HepG2 (cell line): Measurements from ENCODE around the gene COX4I2. TPM values are rescaled to one million over a fixed set of nuclear protein-coding genes. Genes with fewer than 3 reads are reported as not detected.

ENCODE experiments used
- ARNTL ChIP-seq: sonication (generic); formaldehyde crosslinking; IDR thresholded peaks from 2 replicates; pipeline ENCODE4 v1.4.0; 2020; ENCODE audit warnings: mild to moderate bottlenecking, missing genetic modification reagents
- CHCHD3 ChIP-seq: sonication (generic); formaldehyde crosslinking; IDR thresholded peaks from 2 replicates; pipeline ENCODE4 v1.8.0; 2022; ENCODE audit warnings: mild to moderate bottlenecking, missing genetic modification reagents, moderate library complexity
- DMAP1 ChIP-seq: IDR thresholded peaks from 2 replicates; pipeline ENCODE4 v1.6.1; 2016
- FIP1L1 ChIP-seq: fragments of 200-400 bp; formaldehyde crosslinking; IDR thresholded peaks from 2 replicates; pipeline ENCODE4 v1.6.1; 2018; ENCODE audit warnings: low read depth, mild to moderate bottlenecking, low read length, moderate library complexity, borderline replicate concordance; ENCODE audit not compliant: insufficient read depth
- MATR3 ChIP-seq: sonication (generic); formaldehyde crosslinking; IDR thresholded peaks from 2 replicates; pipeline ENCODE4 v1.4.0; 2020; ENCODE audit warnings: missing genetic modification reagents
- POGZ ChIP-seq: sonication (generic); formaldehyde crosslinking; IDR thresholded peaks from 2 replicates; pipeline ENCODE4 v1.4.0; 2020; ENCODE audit warnings: mild to moderate bottlenecking, missing genetic modification reagents
- POLR2AphosphoS5 ChIP-seq: IDR thresholded peaks from 2 replicates; pipeline ENCODE4 v1.6.1; 2012; ENCODE audit warnings: low read depth, low read length
- SMYD3 ChIP-seq: sonication (generic); formaldehyde crosslinking; IDR thresholded peaks from 2 replicates; pipeline ENCODE4 v1.8.1; 2023; ENCODE audit warnings: mild to moderate bottlenecking, missing genetic modification reagents
- TEAD2 ChIP-seq: sonication (generic); formaldehyde crosslinking; IDR thresholded peaks from 2 replicates; pipeline ENCODE4 v1.9.0; 2021; ENCODE audit warnings: missing genetic modification reagents
- TP53 ChIP-seq: sonication (generic); formaldehyde crosslinking; conservative IDR thresholded peaks from 2 replicates; pipeline ENCODE4 v1.4.0; 2020; ENCODE audit warnings: missing genetic modification reagents
- ZNF12 ChIP-seq: sonication (generic); formaldehyde crosslinking; IDR thresholded peaks from 2 replicates; pipeline ENCODE4 v1.5.0; 2020; ENCODE audit warnings: missing genetic modification reagents
- ZNF546 ChIP-seq: sonication (generic); formaldehyde crosslinking; conservative IDR thresholded peaks from 2 replicates; pipeline ENCODE4 v1.8.1; 2023; ENCODE audit warnings: mild to moderate bottlenecking, missing genetic modification reagents
- ZNF558 ChIP-seq: sonication (generic); formaldehyde crosslinking; IDR thresholded peaks from 2 replicates; pipeline ENCODE4 v1.9.0; 2022; ENCODE audit warnings: mild to moderate bottlenecking, missing genetic modification reagents, borderline replicate concordance
- ZNF564 ChIP-seq: sonication (generic); formaldehyde crosslinking; IDR thresholded peaks from 2 replicates; pipeline ENCODE4 v1.8.1; 2023; ENCODE audit warnings: mild to moderate bottlenecking, missing genetic modification reagents
- ZNF772 ChIP-seq: sonication (generic); formaldehyde crosslinking; IDR thresholded peaks from 2 replicates; pipeline ENCODE4 v1.5.0; 2020; ENCODE audit warnings: mild to moderate bottlenecking, missing genetic modification reagents
- ZSCAN30 ChIP-seq: sonication (generic); formaldehyde crosslinking; IDR thresholded peaks from 2 replicates; pipeline ENCODE4 v1.5.0; 2020; ENCODE audit warnings: mild to moderate bottlenecking, missing genetic modification reagents
- polyA plus RNA-seq, 8 experiments: library from polyadenylated mRNA; depleted of rRNA in 3 of 8; stranded (reverse) in 7 of 8; unstranded in 1 of 8; fragments of >200 nt; fragmentation: Illumina TruSeq in 4 of 8; extraction: Trizol in 4 of 8; gene quantifications; 2 replicates each; pipeline versions ENCODE4 v1.2.1 to v1.2.3, GENCODE V29; 2011 to 2016; ENCODE audit warnings: low read depth in 4 of 8, missing spikeins in 1 of 8, mixed read lengths in 1 of 8; ENCODE audit not compliant: insufficient read depth in 1 of 8
- total RNA-seq, 5 experiments: library from RNA; depleted of rRNA; stranded (reverse); fragments of >200 nt; fragmentation: Illumina TruSeq; extraction: Trizol; gene quantifications; 2 replicates each; pipeline ENCODE4 v1.2.3, GENCODE V29; 2016; ENCODE audit warnings: low read depth in 1 of 5
- TF ChIP-seq, protein P1 (sequence below): sonication (generic); formaldehyde crosslinking; IDR thresholded peaks from 2 replicates; pipeline ENCODE4 v1.4.0; 2020; ENCODE audit warnings: missing genetic modification reagents; ENCODE audit errors: not compliant biosample characterization
- TF ChIP-seq, protein P2 (sequence below): sonication (generic); formaldehyde crosslinking; IDR thresholded peaks from 2 replicates; pipeline ENCODE4 v1.8.1; 2023; ENCODE audit warnings: missing genetic modification reagents, inconsistent platforms, borderline replicate concordance
- TF ChIP-seq, protein P3 (sequence below): sonication (generic); formaldehyde crosslinking; IDR thresholded peaks from 2 replicates; pipeline ENCODE4 v1.4.0; 2020; ENCODE audit warnings: mild to moderate bottlenecking, missing genetic modification reagents
- TF ChIP-seq, protein P4 (sequence below): sonication (generic); formaldehyde crosslinking; IDR thresholded peaks from 2 replicates; pipeline ENCODE4 v1.5.0; 2020; ENCODE audit warnings: mild to moderate bottlenecking, missing genetic modification reagents
- TF ChIP-seq, protein P5 (sequence below): sonication (generic); formaldehyde crosslinking; IDR thresholded peaks from 2 replicates; pipeline ENCODE4 v1.8.0; 2022; ENCODE audit warnings: missing genetic modification reagents, mild to moderate bottlenecking, moderate library complexity, borderline replicate concordance

The COX4I2 gene
- total and polyA plus RNA-seq, 2 of the 13 experiments (the other 11 are each of a cell fraction or from before 2014, with no cell fraction given): 1.1 TPM; not detected in 1

DNA sequence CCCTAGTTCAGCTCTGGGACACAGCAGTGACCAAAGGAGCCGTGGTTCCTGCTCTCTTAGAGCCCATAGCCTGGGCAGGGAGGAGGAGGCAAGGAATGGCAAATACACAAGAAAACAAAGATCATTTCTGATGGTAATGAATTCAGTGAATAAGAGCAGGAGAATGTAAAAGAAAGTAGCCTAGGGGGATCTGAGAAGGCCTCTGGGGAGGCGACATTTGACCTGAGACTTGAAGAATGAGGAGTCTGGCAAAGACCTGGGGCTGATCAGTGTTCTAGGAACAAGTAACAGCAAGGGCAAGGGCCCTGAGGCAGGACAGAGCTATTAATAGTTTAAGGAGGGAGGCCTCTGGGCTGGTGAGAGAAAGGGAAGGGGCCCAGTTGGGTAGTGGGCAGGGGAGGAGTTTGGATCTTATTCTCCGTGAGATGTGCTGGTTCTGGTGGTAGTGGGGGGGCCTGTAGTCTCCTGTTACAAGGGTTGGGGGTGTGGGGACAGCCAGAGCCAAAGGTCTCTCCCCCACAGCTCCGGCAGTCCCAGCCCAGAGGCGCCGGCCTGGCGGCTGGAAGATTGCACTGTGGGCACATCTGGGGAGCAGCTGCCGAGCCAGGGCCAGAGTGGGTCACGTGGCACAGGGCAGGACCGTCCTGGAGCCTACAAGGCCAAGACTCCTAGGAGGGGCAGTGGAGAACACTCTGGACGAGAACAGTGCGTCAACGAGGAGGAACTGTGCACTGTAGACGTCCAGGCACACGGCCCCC, 41.9 kb upstream of the COX4I2 start (continued):
- TF ChIP-seq FIP1L1: no peak
- TF ChIP-seq, protein P1, sequence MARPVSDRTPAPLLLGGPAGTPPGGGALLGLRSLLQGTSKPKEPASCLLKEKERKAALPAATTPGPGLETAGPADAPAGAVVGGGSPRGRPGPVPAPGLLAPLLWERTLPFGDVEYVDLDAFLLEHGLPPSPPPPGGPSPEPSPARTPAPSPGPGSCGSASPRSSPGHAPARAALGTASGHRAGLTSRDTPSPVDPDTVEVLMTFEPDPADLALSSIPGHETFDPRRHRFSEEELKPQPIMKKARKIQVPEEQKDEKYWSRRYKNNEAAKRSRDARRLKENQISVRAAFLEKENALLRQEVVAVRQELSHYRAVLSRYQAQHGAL (CRISPR knock-in tag): peak; percentile 55
- TF ChIP-seq, protein P2, sequence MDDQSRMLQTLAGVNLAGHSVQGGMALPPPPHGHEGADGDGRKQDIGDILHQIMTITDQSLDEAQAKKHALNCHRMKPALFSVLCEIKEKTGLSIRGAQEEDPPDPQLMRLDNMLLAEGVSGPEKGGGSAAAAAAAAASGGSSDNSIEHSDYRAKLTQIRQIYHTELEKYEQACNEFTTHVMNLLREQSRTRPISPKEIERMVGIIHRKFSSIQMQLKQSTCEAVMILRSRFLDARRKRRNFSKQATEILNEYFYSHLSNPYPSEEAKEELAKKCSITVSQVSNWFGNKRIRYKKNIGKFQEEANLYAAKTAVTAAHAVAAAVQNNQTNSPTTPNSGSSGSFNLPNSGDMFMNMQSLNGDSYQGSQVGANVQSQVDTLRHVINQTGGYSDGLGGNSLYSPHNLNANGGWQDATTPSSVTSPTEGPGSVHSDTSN (CRISPR knock-in tag): no peak; the same call in 1 of the 2 replicates
- TF ChIP-seq DMAP1 (CRISPR knock-in tag): peak; percentile 68
- peak; percentile 85 for TF ChIP-seq ARNTL (CRISPR knock-in tag)
- TF ChIP-seq, protein P3, sequence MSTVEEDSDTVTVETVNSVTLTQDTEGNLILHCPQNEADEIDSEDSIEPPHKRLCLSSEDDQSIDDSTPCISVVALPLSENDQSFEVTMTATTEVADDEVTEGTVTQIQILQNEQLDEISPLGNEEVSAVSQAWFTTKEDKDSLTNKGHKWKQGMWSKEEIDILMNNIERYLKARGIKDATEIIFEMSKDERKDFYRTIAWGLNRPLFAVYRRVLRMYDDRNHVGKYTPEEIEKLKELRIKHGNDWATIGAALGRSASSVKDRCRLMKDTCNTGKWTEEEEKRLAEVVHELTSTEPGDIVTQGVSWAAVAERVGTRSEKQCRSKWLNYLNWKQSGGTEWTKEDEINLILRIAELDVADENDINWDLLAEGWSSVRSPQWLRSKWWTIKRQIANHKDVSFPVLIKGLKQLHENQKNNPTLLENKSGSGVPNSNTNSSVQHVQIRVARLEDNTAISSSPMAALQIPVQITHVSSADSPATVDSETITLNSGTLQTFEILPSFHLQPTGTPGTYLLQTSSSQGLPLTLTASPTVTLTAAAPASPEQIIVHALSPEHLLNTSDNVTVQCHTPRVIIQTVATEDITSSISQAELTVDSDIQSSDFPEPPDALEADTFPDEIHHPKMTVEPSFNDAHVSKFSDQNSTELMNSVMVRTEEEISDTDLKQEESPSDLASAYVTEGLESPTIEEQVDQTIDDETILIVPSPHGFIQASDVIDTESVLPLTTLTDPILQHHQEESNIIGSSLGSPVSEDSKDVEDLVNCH (CRISPR knock-in tag): no peak
- TF ChIP-seq, protein P4, sequence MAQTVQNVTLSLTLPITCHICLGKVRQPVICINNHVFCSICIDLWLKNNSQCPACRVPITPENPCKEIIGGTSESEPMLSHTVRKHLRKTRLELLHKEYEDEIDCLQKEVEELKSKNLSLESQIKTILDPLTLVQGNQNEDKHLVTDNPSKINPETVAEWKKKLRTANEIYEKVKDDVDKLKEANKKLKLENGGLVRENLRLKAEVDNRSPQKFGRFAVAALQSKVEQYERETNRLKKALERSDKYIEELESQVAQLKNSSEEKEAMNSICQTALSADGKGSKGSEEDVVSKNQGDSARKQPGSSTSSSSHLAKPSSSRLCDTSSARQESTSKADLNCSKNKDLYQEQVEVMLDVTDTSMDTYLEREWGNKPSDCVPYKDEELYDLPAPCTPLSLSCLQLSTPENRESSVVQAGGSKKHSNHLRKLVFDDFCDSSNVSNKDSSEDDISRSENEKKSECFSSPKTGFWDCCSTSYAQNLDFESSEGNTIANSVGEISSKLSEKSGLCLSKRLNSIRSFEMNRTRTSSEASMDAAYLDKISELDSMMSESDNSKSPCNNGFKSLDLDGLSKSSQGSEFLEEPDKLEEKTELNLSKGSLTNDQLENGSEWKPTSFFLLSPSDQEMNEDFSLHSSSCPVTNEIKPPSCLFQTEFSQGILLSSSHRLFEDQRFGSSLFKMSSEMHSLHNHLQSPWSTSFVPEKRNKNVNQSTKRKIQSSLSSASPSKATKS (CRISPR knock-in tag): no peak
- TF ChIP-seq ZSCAN30 (CRISPR knock-in tag): no peak
- TF ChIP-seq ZNF564 (CRISPR knock-in tag): no peak; the same call in 1 of the 2 replicates
- TF ChIP-seq, protein P5, sequence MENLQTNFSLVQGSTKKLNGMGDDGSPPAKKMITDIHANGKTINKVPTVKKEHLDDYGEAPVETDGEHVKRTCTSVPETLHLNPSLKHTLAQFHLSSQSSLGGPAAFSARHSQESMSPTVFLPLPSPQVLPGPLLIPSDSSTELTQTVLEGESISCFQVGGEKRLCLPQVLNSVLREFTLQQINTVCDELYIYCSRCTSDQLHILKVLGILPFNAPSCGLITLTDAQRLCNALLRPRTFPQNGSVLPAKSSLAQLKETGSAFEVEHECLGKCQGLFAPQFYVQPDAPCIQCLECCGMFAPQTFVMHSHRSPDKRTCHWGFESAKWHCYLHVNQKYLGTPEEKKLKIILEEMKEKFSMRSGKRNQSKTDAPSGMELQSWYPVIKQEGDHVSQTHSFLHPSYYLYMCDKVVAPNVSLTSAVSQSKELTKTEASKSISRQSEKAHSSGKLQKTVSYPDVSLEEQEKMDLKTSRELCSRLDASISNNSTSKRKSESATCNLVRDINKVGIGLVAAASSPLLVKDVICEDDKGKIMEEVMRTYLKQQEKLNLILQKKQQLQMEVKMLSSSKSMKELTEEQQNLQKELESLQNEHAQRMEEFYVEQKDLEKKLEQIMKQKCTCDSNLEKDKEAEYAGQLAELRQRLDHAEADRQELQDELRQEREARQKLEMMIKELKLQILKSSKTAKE (CRISPR knock-in tag): no peak
- TF ChIP-seq ZNF772 (CRISPR knock-in tag): no peak
- 0 out of 2 replicates have a peak, but pooled peaks have one; percentile 51 for TF ChIP-seq TEAD2 (CRISPR knock-in tag)
- TF ChIP-seq ZNF12 (CRISPR knock-in tag): 0 out of 2 replicates have a peak, but pooled peaks have one; percentile 6
- no peak for TF ChIP-seq ZNF558
- 0 out of 2 replicates have a peak, but pooled peaks have one; percentile 72 for TF ChIP-seq SMYD3 (CRISPR knock-in tag)
- no peak for TF ChIP-seq ZNF546 (CRISPR knock-in tag)
- TF ChIP-seq POGZ (CRISPR knock-in tag): peak; percentile 70
- peak; percentile 67 for TF ChIP-seq POLR2AphosphoS5
- TF ChIP-seq MATR3: no peak
- TF ChIP-seq CHCHD3 (CRISPR knock-in tag): no peak
- TF ChIP-seq TP53 (CRISPR knock-in tag): no peak
